SKM-1 (cell line): Measurements from ENCODE around the gene KMT5B.
A peak's percentile ranks its signal among the peaks of the same experiment; 100 is the strongest.
"Not testable (repeated sequence)": the region's sequence is repeated elsewhere in the genome, so short reads cannot be mapped to it uniquely, and the experiment has no call there.

ENCODE experiments used
- DNase-seq: peaks from one replicate; lab custom pipeline; 2025; ENCODE audit not compliant: unreplicated experiment; lab: John Stamatoyannopoulos, UW

KMT5B gene

GRCh38 chr11:68213135-68213515, at the start of gene KMT5B:
Gene KMT5B (minus strand): TSS chr11:68213296. CDS start chr11:68190076, 23,220 bp downstream.
- no peak for DNase-seq

DNA sequence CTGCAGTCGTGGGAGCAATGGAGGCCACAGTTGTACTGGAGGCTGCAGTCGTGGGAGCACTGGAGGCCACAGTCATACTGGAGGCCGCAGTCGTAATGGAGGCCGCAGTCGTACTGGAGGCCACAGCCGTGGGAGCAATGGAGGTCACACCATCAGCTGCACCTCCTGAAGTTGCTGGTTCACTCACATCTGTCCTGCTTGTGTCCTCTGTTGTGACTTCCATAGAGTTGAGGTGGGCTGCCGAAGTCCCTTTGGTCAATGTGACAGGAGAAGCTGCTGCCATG, 49.4 kb upstream of the KMT5B start:
- DNase-seq = no peak

GRCh38 chr11:68261749-68262543, 48.9 kb upstream of the KMT5B start:
- DNase-seq = no peak

GRCh38 chr11:68261006-68261405, 47.9 kb upstream of the KMT5B start:
- no peak for DNase-seq

- no peak for DNase-seq
Observed at GRCh38 chr11:68260484-68260883, 47.4 kb upstream of the KMT5B start.

- DNase-seq = no peak
Observed at GRCh38 chr11:68259122-68259959, 46.2 kb upstream of the KMT5B start.

- no peak for DNase-seq
Observed at GRCh38 chr11:68258363-68258765, 45.3 kb upstream of the KMT5B start.

GRCh38 chr11:68257477-68258362, 44.6 kb upstream of the KMT5B start:
- DNase-seq = peak; percentile 70

- DNase-seq = no peak
Observed at GRCh38 chr11:68256331-68256741, 43.2 kb upstream of the KMT5B start.

GRCh38 chr11:68255526-68255925, 42.4 kb upstream of the KMT5B start:
- DNase-seq = no peak

DNA sequence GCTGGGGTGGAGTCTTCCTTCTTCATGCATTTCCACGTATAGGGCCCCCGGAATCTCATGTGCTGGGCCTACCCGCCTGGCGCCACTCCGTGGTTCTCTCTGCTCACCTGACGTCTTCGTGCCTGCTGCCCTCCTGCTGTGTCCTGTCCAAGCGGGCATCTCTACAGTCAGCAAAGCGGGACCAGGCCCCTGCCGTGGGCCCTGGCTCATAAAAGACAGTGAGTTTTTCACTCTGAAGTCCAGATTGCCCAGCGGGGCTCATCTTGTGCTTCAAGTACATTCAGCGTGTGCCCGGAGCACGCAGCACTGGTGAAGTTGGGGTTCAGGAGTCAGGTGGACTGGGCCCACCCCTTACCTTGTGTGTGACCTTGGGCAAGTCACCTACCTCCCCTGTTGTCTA, 41.3 kb upstream of the KMT5B start:
- DNase-seq = no peak

GRCh38 chr11:68251765-68252164, 38.7 kb upstream of the KMT5B start:
- no peak for DNase-seq

DNA sequence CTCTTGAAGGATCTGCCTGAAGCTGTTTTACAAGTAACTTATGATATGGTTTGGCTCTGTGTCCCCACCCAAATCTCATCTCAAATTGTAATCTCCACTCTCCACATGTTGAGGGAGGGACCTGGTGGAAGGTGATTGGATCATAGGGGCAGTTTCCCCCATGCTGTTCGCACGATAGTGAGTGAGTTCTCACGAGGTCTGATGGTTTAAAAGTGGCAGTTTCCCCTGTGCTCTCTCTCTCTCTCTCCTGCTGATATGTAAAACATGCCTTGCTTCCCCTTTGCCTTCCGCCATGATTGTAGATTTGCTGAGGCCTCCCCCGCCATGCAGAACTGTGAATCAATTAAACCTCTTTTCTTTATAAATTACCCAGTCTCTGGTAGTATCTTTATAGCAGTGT, 31.8 kb upstream of the KMT5B start:
- not testable (repeated sequence) for DNase-seq

- not testable (repeated sequence) for DNase-seq
Observed at GRCh38 chr11:68243847-68244246, 30.8 kb upstream of the KMT5B start.

DNA sequence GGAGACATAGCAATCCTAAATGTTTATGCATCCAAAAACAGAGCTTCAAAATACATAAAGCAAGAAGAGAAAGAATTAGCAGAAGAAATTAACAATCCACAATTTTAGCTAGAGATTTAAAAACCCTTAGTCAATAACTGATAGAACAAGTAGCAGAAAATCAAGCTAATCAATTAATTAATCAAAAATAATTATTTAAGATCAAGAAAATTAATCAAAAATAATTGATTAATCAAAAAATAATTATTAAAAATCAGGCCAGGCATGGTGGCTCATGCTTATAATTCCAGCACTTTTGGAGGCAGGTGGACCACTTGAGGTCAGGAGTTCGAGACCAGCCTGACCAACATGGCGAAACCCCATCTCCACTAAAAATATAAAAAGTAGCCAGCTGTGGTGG, 29.5 kb upstream of the KMT5B start:
- DNase-seq = no peak

DNA sequence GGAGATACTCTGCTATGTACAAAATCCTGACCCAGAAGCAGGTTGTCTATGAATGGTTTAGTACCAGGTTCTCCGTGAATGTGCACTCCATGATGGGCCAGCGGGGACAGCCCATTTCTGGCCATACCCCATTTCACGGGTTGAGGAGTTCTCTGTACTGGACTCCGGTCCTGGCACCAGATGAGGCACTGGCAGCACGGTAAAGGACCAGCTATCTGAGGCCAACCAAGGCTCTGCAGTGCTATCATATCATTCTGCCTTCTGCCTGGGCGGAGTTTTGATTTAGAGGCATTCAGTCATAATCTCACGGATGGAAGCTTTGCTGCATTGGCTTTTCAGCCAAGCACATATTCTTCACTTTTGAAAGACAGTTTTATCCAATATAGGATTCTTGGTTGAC, 18.5 kb upstream of the KMT5B start:
- no peak for DNase-seq

- no peak for DNase-seq
Observed at GRCh38 chr11:68229601-68230000, 16.5 kb upstream of the KMT5B start.

- DNase-seq = no peak
Observed at GRCh38 chr11:68226421-68226820, 13.3 kb upstream of the KMT5B start.

- no peak for DNase-seq
Observed at GRCh38 chr11:68224606-68225005, 11.5 kb upstream of the KMT5B start.

DNA sequence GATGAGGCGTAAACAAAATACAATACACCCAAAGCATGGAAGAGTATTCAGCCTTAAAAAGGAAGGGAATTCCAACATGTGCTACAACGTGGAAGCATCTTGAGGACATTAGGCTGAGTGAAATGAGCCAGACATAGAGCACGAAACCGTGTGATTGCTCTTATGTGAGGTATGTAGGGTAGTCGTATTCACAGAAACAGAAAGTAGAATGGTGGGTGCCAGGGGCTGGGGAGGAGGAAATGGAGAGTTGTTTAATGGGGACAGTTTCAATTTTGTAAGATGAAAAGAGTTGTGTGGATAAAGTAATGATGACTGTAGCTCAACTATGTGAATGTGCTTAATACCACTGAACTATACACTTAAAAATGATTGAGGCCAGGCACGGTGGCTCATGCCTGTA, 10.2 kb upstream of the KMT5B start:
- no peak for DNase-seq

DNA sequence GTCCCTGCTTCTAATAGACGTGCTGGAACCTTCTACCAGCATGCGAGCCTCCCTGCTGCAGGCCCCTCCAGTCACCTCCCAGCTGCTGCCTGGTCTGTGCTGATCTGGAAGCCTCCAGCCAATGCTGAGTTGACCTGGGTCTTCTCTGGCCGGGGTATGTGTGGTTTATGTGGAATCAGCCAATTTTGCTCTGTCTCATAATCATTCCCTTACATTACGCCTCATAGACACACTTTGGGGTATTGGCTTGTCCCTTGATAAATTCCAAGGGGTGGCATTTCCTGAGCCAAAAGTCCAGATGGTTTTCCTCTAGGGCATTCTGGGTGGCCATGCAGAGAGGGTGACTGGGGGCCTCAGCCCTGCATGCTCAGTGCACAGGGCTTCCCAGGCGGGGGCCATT, 8.3 kb upstream of the KMT5B start:
- DNase-seq = no peak
